ENCODE data around the gene CRELD2. TPM values are rescaled to one million over a fixed set of nuclear protein-coding genes. Genes with fewer than 3 reads are reported as not detected.

The CRELD2 gene
- total RNA-seq, 3 donors from 2014 or later (not counting 1 experiment from before 2014, with no cell fraction given), result 45.1 to 69.8 (median 48.5) TPM

DNA sequence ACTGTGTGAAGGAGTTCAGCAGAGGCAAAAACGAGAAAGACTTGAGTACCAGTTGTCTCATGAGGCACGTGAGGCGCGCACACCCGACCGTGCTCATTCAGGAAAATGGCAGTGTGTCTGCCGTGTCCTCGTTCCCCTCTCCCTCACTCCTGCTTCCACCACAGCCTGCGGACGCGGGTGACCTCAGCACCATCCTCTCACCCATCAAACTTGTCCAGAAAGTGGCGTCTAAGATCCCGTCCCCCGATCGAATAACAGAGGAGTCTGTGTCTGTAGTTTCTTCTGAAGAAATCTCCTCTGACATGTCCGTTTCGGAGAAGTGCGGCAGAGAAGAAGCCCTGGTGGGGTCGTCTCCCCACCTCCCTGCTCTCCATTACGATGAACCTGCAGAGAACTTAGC is 34.4 kb upstream of the CRELD2 start:
- peaks cover 28% of the 10 kb centered on the region for H3K36me3 ChIP-seq (ENCODE audit: control insufficient read depth, insufficient read depth, low read length)
- Mint-ChIP-seq H3K36me3 (peaks cover 11% of the 10 kb centered on the region), H3K9me3 (no peaks in the 10 kb centered on the region), H3K27ac (no peak overlapping the region), H3K4me1 (peaks cover 28 to 42% of the 10 kb centered on the region in 2 donors), H3K27me3 (ENCODE audit: low read depth in 2 of 2) (no peaks in the 10 kb centered on the region), H3K4me3 (no peak overlapping the region)
- intact Hi-C loops (cut with micrococcal nuclease), result no loop called here
- ATAC-seq, result no peak
- TF ChIP-seq CTCF (IDR thresholded peaks at IDR 0.05), result no peak
- H3K9me3 ChIP-seq (ENCODE audit: control insufficient read depth, insufficient read depth, low read length), result no peaks in the 10 kb centered on the region
- H3K4me3 ChIP-seq (ENCODE audit: low read length), result no peak overlapping the region
- DNase-seq, result no peak
- peaks cover 28% of the 10 kb centered on the region for H3K4me1 ChIP-seq (ENCODE audit: control insufficient read depth, insufficient read depth, low read length)
- H3K27me3 ChIP-seq (ENCODE audit: control insufficient read depth, insufficient read depth, low read length), result no peaks in the 10 kb centered on the region
- H3K27ac ChIP-seq (ENCODE audit: low read length), result no peak overlapping the region
- 97% methylated on average over 20 of the region's 20 CpGs for WGBS (ENCODE audit: insufficient coverage)

DNA sequence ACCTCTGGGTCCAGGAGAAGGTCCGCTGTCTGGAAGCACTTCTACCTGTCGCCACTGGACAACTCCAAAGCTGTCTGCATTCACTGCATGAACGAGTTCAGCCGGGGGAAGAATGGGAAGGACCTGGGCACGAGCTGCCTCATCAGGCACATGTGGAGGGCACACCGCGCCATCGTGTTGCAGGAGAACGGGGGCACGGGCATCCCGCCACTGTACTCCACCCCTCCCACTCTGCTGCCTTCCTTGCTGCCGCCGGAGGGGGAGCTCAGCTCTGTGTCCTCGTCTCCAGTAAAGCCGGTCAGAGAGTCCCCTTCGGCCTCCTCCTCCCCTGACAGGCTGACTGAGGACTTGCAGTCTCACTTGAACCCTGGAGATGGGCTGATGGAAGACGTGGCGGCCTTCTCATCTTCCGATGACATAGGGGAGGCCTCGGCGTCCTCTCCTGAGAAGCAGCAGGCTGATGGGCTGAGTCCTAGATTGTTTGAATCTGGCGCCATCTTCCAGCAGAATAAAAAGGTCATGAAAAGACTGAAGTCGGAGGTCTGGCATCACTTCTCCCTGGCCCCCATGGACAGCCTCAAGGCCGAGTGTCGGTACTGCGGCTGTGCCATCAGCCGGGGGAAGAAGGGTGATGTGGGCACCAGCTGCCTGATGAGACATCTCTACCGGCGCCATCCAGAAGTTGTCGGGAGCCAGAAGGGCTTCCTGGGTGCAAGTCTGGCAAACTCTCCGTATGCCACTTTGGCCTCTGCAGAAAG is 33.8 kb upstream of the CRELD2 start:
- H3K27ac ChIP-seq (ENCODE audit: low read length), result no peak overlapping the region
- intact Hi-C loops (cut with micrococcal nuclease), result no loop called here
- H3K4me3 ChIP-seq (ENCODE audit: low read length), result no peak overlapping the region
- no peaks in the 10 kb centered on the region for H3K27me3 Mint-ChIP-seq (ENCODE audit: low read depth in 2 of 2)
- no peak overlapping the region for H3K4me3 Mint-ChIP-seq
- peaks cover 28 to 42% of the 10 kb centered on the region in 2 donors for H3K4me1 Mint-ChIP-seq
- ATAC-seq, result no peak
- peaks cover 28% of the 10 kb centered on the region for H3K36me3 ChIP-seq (ENCODE audit: control insufficient read depth, insufficient read depth, low read length)
- H3K27ac Mint-ChIP-seq, result no peak overlapping the region
- H3K4me1 ChIP-seq (ENCODE audit: control insufficient read depth, insufficient read depth, low read length), result peaks cover 27% of the 10 kb centered on the region
- no peak for TF ChIP-seq CTCF (IDR thresholded peaks at IDR 0.05)
- no peaks in the 10 kb centered on the region for H3K9me3 Mint-ChIP-seq
- peaks cover 2% of the 10 kb centered on the region for H3K9me3 ChIP-seq (ENCODE audit: control insufficient read depth, insufficient read depth, low read length)
- no peaks in the 10 kb centered on the region for H3K27me3 ChIP-seq (ENCODE audit: control insufficient read depth, insufficient read depth, low read length)
- DNase-seq, result no peak
- H3K36me3 Mint-ChIP-seq, result peaks cover 11% of the 10 kb centered on the region
- 95% methylated on average over 31 of the region's 31 CpGs for WGBS (ENCODE audit: insufficient coverage)

DNA sequence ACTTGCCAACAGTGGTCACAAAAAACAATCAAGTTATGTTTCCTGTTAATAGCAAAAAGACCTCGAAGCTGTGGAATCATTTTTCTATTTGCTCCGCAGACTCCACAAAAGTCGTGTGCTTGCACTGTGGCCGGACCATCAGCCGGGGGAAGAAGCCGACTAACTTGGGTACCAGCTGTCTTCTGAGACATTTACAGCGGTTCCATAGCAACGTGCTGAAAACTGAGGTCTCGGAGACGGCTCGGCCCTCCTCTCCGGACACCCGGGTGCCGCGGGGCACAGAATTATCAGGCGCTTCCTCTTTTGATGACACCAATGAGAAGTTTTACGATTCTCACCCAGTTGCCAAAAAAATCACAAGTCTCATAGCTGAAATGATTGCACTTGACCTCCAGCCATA is 33.2 kb upstream of the CRELD2 start:
- 98% methylated on average over 17 of the region's 17 CpGs for WGBS (ENCODE audit: insufficient coverage)
- H3K36me3 ChIP-seq (ENCODE audit: control insufficient read depth, insufficient read depth, low read length), result peaks cover 28% of the 10 kb centered on the region

More for the DNA sequence above, 33.2 kb upstream of the CRELD2 start:
- Histone ChIP-seq H3K4me3 (ENCODE audit: low read length) (no peak overlapping the region), H3K27me3 (ENCODE audit: control insufficient read depth, insufficient read depth, low read length) (no peaks in the 10 kb centered on the region), H3K9me3 (ENCODE audit: control insufficient read depth, insufficient read depth, low read length) (peaks cover 2% of the 10 kb centered on the region), H3K27ac (ENCODE audit: low read length) (no peak overlapping the region), H3K4me1 (ENCODE audit: control insufficient read depth, insufficient read depth, low read length) (peaks cover 21% of the 10 kb centered on the region)
- DNase-seq (no peak), ATAC-seq (no peak)
- Mint-ChIP-seq H3K4me3 (no peak overlapping the region), H3K36me3 (peaks cover 11% of the 10 kb centered on the region), H3K9me3 (no peaks in the 10 kb centered on the region), H3K27ac (no peak overlapping the region), H3K27me3 (ENCODE audit: low read depth in 2 of 2) (no peaks in the 10 kb centered on the region), H3K4me1 (peaks cover 24 to 37% of the 10 kb centered on the region in 2 donors)
- TF ChIP-seq CTCF (IDR thresholded peaks at IDR 0.05), result no peak
- intact Hi-C loops (cut with micrococcal nuclease), result no loop called here

Data from natural killer cell (primary cell).